ENCODE data around the gene EPHB6.

Gene EPHB6

GRCh38 chr7:142914121-142914520 lies 59.2 kb downstream of the EPHB6 start:
- in situ Hi-C loops (cut with MboI; ENCODE audit: low sequenced_read_pairs): no loop called here

GRCh38 chr7:142915315-142915714 lies 60.4 kb downstream of the EPHB6 start:
- in situ Hi-C loops (cut with MboI; ENCODE audit: low sequenced_read_pairs): no loop called here

- in situ Hi-C loops (cut with MboI; ENCODE audit: low sequenced_read_pairs): no loop called here
Observed at GRCh38 chr7:142916508-142916907, 61.6 kb downstream of the EPHB6 start.

GRCh38 chr7:142917447-142917846 lies 62.6 kb downstream of the EPHB6 start:
- in situ Hi-C loops (cut with MboI; ENCODE audit: low sequenced_read_pairs): no loop called here

GRCh38 chr7:142918901-142919300 lies 64.0 kb downstream of the EPHB6 start:
- in situ Hi-C loops (cut with MboI; ENCODE audit: low sequenced_read_pairs): no loop called here

GRCh38 chr7:142919656-142920055 lies 64.8 kb downstream of the EPHB6 start:
- in situ Hi-C loops (cut with MboI; ENCODE audit: low sequenced_read_pairs): no loop called here

Data from HL-60/S4 treated with phorbol 12-myristate 13-acetate at 8.2 ng/mL for 4 days and 3 days (cell line).